ENCODE measurements around the gene SENP2. TPM values are rescaled to one million over a fixed set of nuclear protein-coding genes. Genes with fewer than 3 reads are reported as not detected.

SENP2 gene
- total and polyA plus RNA-seq, 2 of the 13 experiments (the other 11 are each of a cell fraction or from before 2014, with no cell fraction given): 7.7 to 46.2 TPM

- no peak overlapping the region for H3K4me3 ChIP-seq (replicated peaks in 1 of 3; ENCODE audit: insufficient read depth in 1 of 3, low read depth in 2 of 3, low read length in 3 of 3)
- H3K36me3 ChIP-seq (replicated peaks in 1 of 2; ENCODE audit: control insufficient read depth in 1 of 2, insufficient read depth in 2 of 2, low read length in 2 of 2): peaks cover 0 to 13% of the 10 kb centered on the region in 2 experiments; a peak in 2 of 5 replicates
- H3K27ac ChIP-seq (ENCODE audit: extremely low read length, insufficient read depth, low read length): no peak overlapping the region
- H4K20me1 ChIP-seq (ENCODE audit: insufficient read depth, low read length): no peaks in the 10 kb centered on the region
- WGBS (ENCODE audit: low lambda C conversion rate): 85% methylated on average over 3 of the region's 3 CpGs
- in situ Hi-C loops (cut with HindIII; ENCODE audit: extremely low pct_ligation_motif_present, low pct_unique_long_range_greater_than_20kb): no loop called here
- no peaks in the 10 kb centered on the region for H3K9me3 ChIP-seq (ENCODE audit: low read length)
- no peak for FAIRE-seq
- TF ChIP-seq CEBPB (IDR thresholded peaks at IDR 0.05; ENCODE audit: borderline replicate concordance, low read depth, low read length): peak; percentile 26; the same call in 1 of the 2 replicates
- no peak for TF ChIP-seq ZNF674 (CRISPR knock-in tag; IDR thresholded peaks at IDR 0.05; ENCODE audit: low read depth)
- TF ChIP-seq ZNF710 (CRISPR knock-in tag; IDR thresholded peaks at IDR 0.05; ENCODE audit: borderline replicate concordance): no peak
- no peak for TF ChIP-seq NBN (conservative IDR thresholded peaks at IDR 0.05)
- TF ChIP-seq GLI4 (CRISPR knock-in tag; IDR thresholded peaks at IDR 0.05; ENCODE audit: borderline replicate concordance): no peak
- BruUV-seq (replicated peaks): no TSS peak
- ChIA-PET CTCF (ENCODE audit: low intra/inter-chr PET ratio, low total read pairs) (no interaction called here), POLR2A (no interaction called here)
- H3K9ac ChIP-seq (ENCODE audit: insufficient read depth, low read depth, low read length): no peak overlapping the region
- no peaks in the 10 kb centered on the region for H3K27me3 ChIP-seq (ENCODE audit: control insufficient read depth in 1 of 2, insufficient read depth in 2 of 2, low read length in 2 of 2)
- H3K4me2 ChIP-seq (ENCODE audit: low read depth, low read length): no peak overlapping the region
- no peak overlapping the region for H2AFZ ChIP-seq (ENCODE audit: low read length)
- H3K79me2 ChIP-seq (ENCODE audit: insufficient read depth, low read length): no peaks in the 10 kb centered on the region
- peaks cover 2% of the 10 kb centered on the region for H3K4me1 ChIP-seq (ENCODE audit: insufficient read depth, low read length)
- intact Hi-C loops (cut with micrococcal nuclease; ENCODE audit: unreplicated experiment): no loop called here
- no peak for ATAC-seq
- DNase-seq (ENCODE audit: low spot score): no peak
These were observed 8.0 kb downstream of the SENP2 start for GRCh38 chr3:185594073-185594472.

- H3K4me3 ChIP-seq (replicated peaks in 1 of 3; ENCODE audit: insufficient read depth in 1 of 3, low read depth in 2 of 3, low read length in 3 of 3): no peak overlapping the region
- no peak overlapping the region for H3K27ac ChIP-seq (ENCODE audit: extremely low read length, insufficient read depth, low read length)
- CTCF ChIA-PET (ENCODE audit: low intra/inter-chr PET ratio, low total read pairs): no interaction called here
- DNase-seq (ENCODE audit: low spot score) (no peak), ATAC-seq (no peak), FAIRE-seq (no peak)
- H2AFZ ChIP-seq (ENCODE audit: low read length): no peak overlapping the region
- no peak overlapping the region for H3K4me2 ChIP-seq (ENCODE audit: low read depth, low read length)
- H4K20me1 ChIP-seq (ENCODE audit: insufficient read depth, low read length): no peaks in the 10 kb centered on the region
- H3K36me3 ChIP-seq (replicated peaks in 1 of 2; ENCODE audit: control insufficient read depth in 1 of 2, insufficient read depth in 2 of 2, low read length in 2 of 2): peaks cover 0 to 13% of the 10 kb centered on the region in 2 experiments; a peak in 2 of 5 replicates
- no peak overlapping the region for H3K9ac ChIP-seq (ENCODE audit: insufficient read depth, low read depth, low read length)
- no peaks in the 10 kb centered on the region for H3K79me2 ChIP-seq (ENCODE audit: insufficient read depth, low read length)
- WGBS (ENCODE audit: low lambda C conversion rate): 98% methylated on average over 4 of the region's 4 CpGs
- no peaks in the 10 kb centered on the region for H3K9me3 ChIP-seq (ENCODE audit: low read length)
- intact Hi-C loops (cut with micrococcal nuclease; ENCODE audit: unreplicated experiment) (no loop called here), in situ Hi-C loops (cut with HindIII; ENCODE audit: extremely low pct_ligation_motif_present, low pct_unique_long_range_greater_than_20kb) (no loop called here)
- H3K27me3 ChIP-seq (ENCODE audit: control insufficient read depth in 1 of 2, insufficient read depth in 2 of 2, low read length in 2 of 2): no peaks in the 10 kb centered on the region
- BruUV-seq (replicated peaks): no TSS peak
- POLR2A ChIA-PET: interaction anchor here (2.1 kb wide), 1 partner anchor 9 kb away, joined by 8 read pairs; the partner anchor contains the start of gene SENP2
- H3K4me1 ChIP-seq (ENCODE audit: insufficient read depth, low read length): no peaks in the 10 kb centered on the region
- no peak for TF ChIP-seq THRA (CRISPR knock-in tag; IDR thresholded peaks at IDR 0.05; ENCODE audit: borderline replicate concordance)
- no peak for TF ChIP-seq ZNF382 (CRISPR knock-in tag; IDR thresholded peaks at IDR 0.05; ENCODE audit: borderline replicate concordance)
- TF ChIP-seq ATAD3A (CRISPR knock-in tag; IDR thresholded peaks at IDR 0.05): no peak
- TF ChIP-seq DRAP1 (CRISPR knock-in tag; IDR thresholded peaks at IDR 0.05): no peak
- no peak for TF ChIP-seq YEATS2 (CRISPR knock-in tag; IDR thresholded peaks at IDR 0.05; ENCODE audit: borderline replicate concordance)
- no peak for TF ChIP-seq PHB2 (IDR thresholded peaks at IDR 0.05; ENCODE audit: partially characterized antibody)
- TF ChIP-seq ZNF143 (CRISPR knock-in tag; IDR thresholded peaks at IDR 0.05): no peak
- TF ChIP-seq RBFOX2 (IDR thresholded peaks at IDR 0.05; ENCODE audit: low read depth, low read length): no peak
- TF ChIP-seq ZFP37 (CRISPR knock-in tag; IDR thresholded peaks at IDR 0.05; ENCODE audit: borderline replicate concordance): no peak
- no peak for TF ChIP-seq ZNF761 (CRISPR knock-in tag; conservative IDR thresholded peaks at IDR 0.05)
These were observed 9.4 kb downstream of the SENP2 start for GRCh38 chr3:185595526-185595925.

Data from HepG2 (cell line).